HepG2 (cell line): ENCODE results near the gene DOK4. TPM values are rescaled to one million over a fixed set of nuclear protein-coding genes. Genes with fewer than 3 reads are reported as not detected.

ENCODE experiments used
- ATAC-seq: fragments of 200-7000 bp; cut with Tn5 transposase; 3 replicates; pipeline ENCODE4 v1.9.1; 2020; ENCODE audit warnings: mild to moderate bottlenecking, moderate library complexity
- BruUV-seq: library from RNA; stranded (reverse); fragments of 400-500 nt; replicated peaks from 2 replicates; lab custom pipeline; 2021; lab: Mats Ljungman, UMichigan
- CTCF ChIA-PET: fragments of 300-600 bp; formaldehyde crosslinking; extraction: SDS; loops from one replicate; lab custom pipeline; 2021; ENCODE audit warnings: low total read pairs, inconsistent platforms, low intra/inter-chr PET ratio; lab: Yijun Ruan, JAX
- POLR2A ChIA-PET: fragments of 350-600 bp; sonication (Branson Sonifier 250); formaldehyde crosslinking; loops from one replicate; lab custom pipeline; 2020; ENCODE audit warnings: antibody characterized with exemption, inconsistent platforms; lab: Yijun Ruan, JAX
- DNase-seq: peaks from one replicate; pipeline ENCODE4 v3.0.0-alpha.2; 2015; ENCODE audit warnings: low spot score
- FAIRE-seq: peaks from 3 replicates; lab custom pipeline; 2011; peaks lifted over from hg19 to GRCh38; lab: Jason Lieb, UNC
- H2AFZ ChIP-seq: one replicate; pipeline ENCODE4 v1.6.1; 2011; ENCODE audit warnings: low read length, inconsistent platforms
- H3K27ac ChIP-seq: fragments of 300-600 bp; 3 replicates; pipeline ENCODE4 v1.8.0; 2011; ENCODE audit warnings: mixed run types, mild to moderate bottlenecking, mixed read lengths, low read length, inconsistent platforms; ENCODE audit not compliant: insufficient read depth; ENCODE audit errors: extremely low read length
- H3K27me3 ChIP-seq, 2 experiments: fragments of 200-600 bp in 1 of 2; 2 replicates in 1 of 2; 3 replicates in 1 of 2; pipeline versions ENCODE4 v1.6.0 to v1.8.0; 2011; ENCODE audit warnings: low read length in 2 of 2, mild to moderate bottlenecking in 2 of 2, moderate library complexity in 2 of 2, inconsistent platforms in 1 of 2; ENCODE audit not compliant: insufficient read depth in 2 of 2, control insufficient read depth in 1 of 2
- H3K36me3 ChIP-seq, 2 experiments: fragments of 200-600 bp in 1 of 2; replicated peaks in 1 of 2; 2 replicates in 1 of 2; 3 replicates in 1 of 2; pipeline versions ENCODE4 v1.5.1 to v1.8.0; 2011; ENCODE audit warnings: low read length in 2 of 2, inconsistent platforms in 1 of 2; ENCODE audit not compliant: insufficient read depth in 2 of 2, control insufficient read depth in 1 of 2
- H3K4me1 ChIP-seq: 2 replicates; pipeline ENCODE4 v1.5.1; 2012; ENCODE audit warnings: low read length, inconsistent platforms; ENCODE audit not compliant: insufficient read depth
- H3K4me2 ChIP-seq: 2 replicates; pipeline ENCODE4 v1.6.0; 2011; ENCODE audit warnings: low read depth, low read length, inconsistent platforms
- H3K4me3 ChIP-seq, 3 experiments: fragments of 200-600 bp in 1 of 3; sonication (generic), shearing (Covaris generic) in 1 of 3; replicated peaks in 1 of 3; 2 replicates each; pipeline ENCODE4 v1.5.1; 2011 to 2016; ENCODE audit warnings: low read length in 3 of 3, inconsistent platforms in 2 of 3, low read depth in 2 of 3, mild to moderate bottlenecking in 2 of 3, control low read depth in 1 of 3, mixed read lengths in 1 of 3; ENCODE audit not compliant: insufficient read depth in 1 of 3
- H3K79me2 ChIP-seq: one replicate; pipeline ENCODE4 v1.6.1; 2011; ENCODE audit warnings: low read length, inconsistent platforms; ENCODE audit not compliant: insufficient read depth
- H3K9ac ChIP-seq: 2 replicates; pipeline ENCODE4 v1.6.0; 2011; ENCODE audit warnings: mild to moderate bottlenecking, low read depth, low read length, inconsistent platforms; ENCODE audit not compliant: insufficient read depth
- H3K9me3 ChIP-seq: 2 replicates; pipeline ENCODE4 v1.5.1; 2012; ENCODE audit warnings: mild to moderate bottlenecking, low read length
- H4K20me1 ChIP-seq: 2 replicates; pipeline ENCODE4 v1.6.0; 2011; ENCODE audit warnings: inconsistent platforms, mild to moderate bottlenecking, low read length, moderate library complexity; ENCODE audit not compliant: insufficient read depth
- GPN1 ChIP-seq: sonication (generic); formaldehyde crosslinking; IDR thresholded peaks from 2 replicates; pipeline ENCODE4 v1.5.1; 2020; ENCODE audit warnings: missing genetic modification reagents, borderline replicate concordance
- HES4 ChIP-seq: sonication (generic); formaldehyde crosslinking; IDR thresholded peaks from 2 replicates; pipeline ENCODE4 v1.9.0; 2021; ENCODE audit warnings: mild to moderate bottlenecking, missing genetic modification reagents, borderline replicate concordance
- KDM2A ChIP-seq: sonication (generic); formaldehyde crosslinking; IDR thresholded peaks from 2 replicates; pipeline ENCODE4 v1.4.0; 2020; ENCODE audit warnings: low read depth, missing genetic modification reagents, borderline replicate concordance
- KLF11 ChIP-seq: IDR thresholded peaks from 2 replicates; pipeline ENCODE4 v1.6.1; 2016; ENCODE audit warnings: missing compliant biosample characterization
- MED1 ChIP-seq: sonication (generic); formaldehyde crosslinking; IDR thresholded peaks from 2 replicates; pipeline ENCODE4 v1.4.0; 2020; ENCODE audit warnings: missing genetic modification reagents
- SYNCRIP ChIP-seq: fragments of 200-400 bp; formaldehyde crosslinking; IDR thresholded peaks from 2 replicates; pipeline ENCODE4 v1.6.1; 2018; ENCODE audit warnings: mild to moderate bottlenecking, low read depth, low read length; ENCODE audit not compliant: insufficient read depth
- U2AF2 ChIP-seq: fragments of 200-400 bp; formaldehyde crosslinking; IDR thresholded peaks from 2 replicates; pipeline ENCODE4 v1.6.1; 2017; ENCODE audit warnings: low read depth, mild to moderate bottlenecking, low read length
- XBP1 ChIP-seq: sonication (generic); formaldehyde crosslinking; IDR thresholded peaks from 2 replicates; pipeline ENCODE4 v1.5.0; 2020; ENCODE audit warnings: missing genetic modification reagents
- ZNF746 ChIP-seq: sonication (generic); formaldehyde crosslinking; IDR thresholded peaks from 2 replicates; pipeline ENCODE4 v1.8.0; 2022; ENCODE audit warnings: mild to moderate bottlenecking, missing genetic modification reagents
- ZSCAN22 ChIP-seq: sonication (generic); formaldehyde crosslinking; IDR thresholded peaks from 2 replicates; pipeline ENCODE4 v1.4.0; 2020; ENCODE audit warnings: mild to moderate bottlenecking, missing genetic modification reagents
- WGBS: methylation state at CpG from one replicate; pipeline ENCODE4 v1.1.6; 2017; ENCODE audit warnings: low lambda C conversion rate; 5-methylcytosine and 5-hydroxymethylcytosine counted together
- in situ Hi-C: cut with HindIII; loops from 2 replicates; pipeline ENCODE4 v1.10.0; 2017; ENCODE audit warnings: low pct_unique_long_range_greater_than_20kb; ENCODE audit not compliant: extremely low pct_ligation_motif_present
- intact Hi-C: fragments of 100-400 bp; cut with micrococcal nuclease; formaldehyde crosslinking; loops from one replicate; pipeline ENCODE4 v1.10.0; 2022; ENCODE audit not compliant: unreplicated experiment
- polyA plus RNA-seq, 8 experiments: library from polyadenylated mRNA; depleted of rRNA in 3 of 8; stranded (reverse) in 7 of 8; unstranded in 1 of 8; fragments of >200 nt; fragmentation: Illumina TruSeq in 4 of 8; extraction: Trizol in 4 of 8; gene quantifications; 2 replicates each; pipeline versions ENCODE4 v1.2.1 to v1.2.3, GENCODE V29; 2011 to 2016; ENCODE audit warnings: low read depth in 4 of 8, missing spikeins in 1 of 8, mixed read lengths in 1 of 8; ENCODE audit not compliant: insufficient read depth in 1 of 8
- total RNA-seq, 5 experiments: library from RNA; depleted of rRNA; stranded (reverse); fragments of >200 nt; fragmentation: Illumina TruSeq; extraction: Trizol; gene quantifications; 2 replicates each; pipeline ENCODE4 v1.2.3, GENCODE V29; 2016; ENCODE audit warnings: low read depth in 1 of 5
- TF ChIP-seq, protein P1 (sequence below): sonication (generic); formaldehyde crosslinking; IDR thresholded peaks from 2 replicates; pipeline ENCODE4 v1.4.0; 2020; ENCODE audit warnings: low read depth, mild to moderate bottlenecking, missing genetic modification reagents
- TF ChIP-seq, protein P2 (sequence below), 2 experiments: fragments of 450-650 bp in 1 of 2; sonication (generic) in 1 of 2; formaldehyde crosslinking; IDR thresholded peaks; 2 replicates each; pipeline versions ENCODE4 v1.5.0 to v1.8.0; 2020 to 2022; ENCODE audit warnings: mild to moderate bottlenecking in 1 of 2, missing genetic modification reagents in 1 of 2
- TF ChIP-seq, protein P3 (sequence below): sonication (generic); formaldehyde crosslinking; IDR thresholded peaks from 2 replicates; pipeline ENCODE4 v1.4.0; 2020; ENCODE audit warnings: mild to moderate bottlenecking, missing genetic modification reagents
- TF ChIP-seq, protein P4 (sequence below): IDR thresholded peaks from 2 replicates; pipeline ENCODE4 v1.6.1; 2016; ENCODE audit warnings: low read depth, borderline replicate concordance

DOK4 gene
- total and polyA plus RNA-seq, 2 of the 13 experiments (the other 11 are each of a cell fraction or from before 2014, with no cell fraction given) = 52.7 to 70.0 TPM

DNA sequence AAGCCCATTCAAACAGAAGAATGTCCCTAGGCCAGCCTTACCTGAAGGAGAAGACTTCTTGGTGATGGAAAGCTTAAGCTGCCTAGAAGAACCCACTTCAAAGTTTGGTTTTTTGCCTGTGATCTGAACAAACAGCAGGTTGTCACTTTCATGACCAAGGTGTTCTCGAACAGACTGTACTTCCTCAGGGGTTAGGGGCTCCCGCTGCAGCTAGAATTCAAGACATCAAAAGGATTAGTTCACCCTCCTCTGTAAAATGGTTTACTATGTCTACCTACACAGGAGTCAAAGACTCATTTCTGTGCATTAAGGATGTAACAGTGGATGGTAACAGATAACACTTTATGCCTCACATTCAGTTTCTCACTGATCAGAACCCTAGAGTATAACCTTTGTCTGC, 52.3 kb downstream of the DOK4 start (continued):
- TF ChIP-seq GPN1 (CRISPR knock-in tag) (no peak), MED1 (CRISPR knock-in tag) (no peak)

DNA sequence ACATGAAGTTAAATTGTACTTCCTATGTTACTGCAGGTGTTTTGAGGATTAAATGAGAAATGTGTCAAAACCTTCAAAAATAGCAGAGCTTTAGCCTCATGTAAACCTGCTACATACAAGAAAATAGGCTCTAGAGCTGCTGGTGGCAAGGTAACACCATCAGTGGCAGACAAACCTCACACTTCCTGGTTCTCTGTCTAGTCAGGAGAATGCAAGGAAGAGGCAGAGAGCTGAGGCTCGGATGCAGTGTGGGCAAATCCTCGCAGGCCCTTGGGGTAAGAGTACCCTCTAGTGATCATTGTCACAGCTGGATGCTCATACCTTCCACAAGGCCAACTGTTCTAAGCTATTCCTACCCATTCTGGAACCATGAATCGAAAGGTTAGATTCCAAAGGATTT, 53.3 kb downstream of the DOK4 start:
- Histone ChIP-seq H3K79me2 (no peaks in the 10 kb centered on the region), H3K27me3 (no peaks in the 10 kb centered on the region), H3K9me3 (no peaks in the 10 kb centered on the region)
- in situ Hi-C loops = no loop called here
- TF ChIP-seq SYNCRIP (no peak), U2AF2 (no peak), KDM2A (CRISPR knock-in tag) (no peak), HES4 (no peak), ZSCAN22 (CRISPR knock-in tag) (no peak), ZNF746 (CRISPR knock-in tag) (no peak), XBP1 (no peak), KLF11 (no peak)
- TF ChIP-seq, protein P1, sequence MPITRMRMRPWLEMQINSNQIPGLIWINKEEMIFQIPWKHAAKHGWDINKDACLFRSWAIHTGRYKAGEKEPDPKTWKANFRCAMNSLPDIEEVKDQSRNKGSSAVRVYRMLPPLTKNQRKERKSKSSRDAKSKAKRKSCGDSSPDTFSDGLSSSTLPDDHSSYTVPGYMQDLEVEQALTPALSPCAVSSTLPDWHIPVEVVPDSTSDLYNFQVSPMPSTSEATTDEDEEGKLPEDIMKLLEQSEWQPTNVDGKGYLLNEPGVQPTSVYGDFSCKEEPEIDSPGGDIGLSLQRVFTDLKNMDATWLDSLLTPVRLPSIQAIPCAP (CRISPR knock-in tag) = no peak
- TF ChIP-seq, protein P2, sequence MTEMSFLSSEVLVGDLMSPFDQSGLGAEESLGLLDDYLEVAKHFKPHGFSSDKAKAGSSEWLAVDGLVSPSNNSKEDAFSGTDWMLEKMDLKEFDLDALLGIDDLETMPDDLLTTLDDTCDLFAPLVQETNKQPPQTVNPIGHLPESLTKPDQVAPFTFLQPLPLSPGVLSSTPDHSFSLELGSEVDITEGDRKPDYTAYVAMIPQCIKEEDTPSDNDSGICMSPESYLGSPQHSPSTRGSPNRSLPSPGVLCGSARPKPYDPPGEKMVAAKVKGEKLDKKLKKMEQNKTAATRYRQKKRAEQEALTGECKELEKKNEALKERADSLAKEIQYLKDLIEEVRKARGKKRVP (CRISPR knock-in tag; IDR thresholded peaks at IDR 0.05) = no peak
- TF ChIP-seq, protein P3, sequence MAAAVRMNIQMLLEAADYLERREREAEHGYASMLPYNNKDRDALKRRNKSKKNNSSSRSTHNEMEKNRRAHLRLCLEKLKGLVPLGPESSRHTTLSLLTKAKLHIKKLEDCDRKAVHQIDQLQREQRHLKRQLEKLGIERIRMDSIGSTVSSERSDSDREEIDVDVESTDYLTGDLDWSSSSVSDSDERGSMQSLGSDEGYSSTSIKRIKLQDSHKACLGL (CRISPR knock-in tag) = no peak
- TF ChIP-seq, protein P4, sequence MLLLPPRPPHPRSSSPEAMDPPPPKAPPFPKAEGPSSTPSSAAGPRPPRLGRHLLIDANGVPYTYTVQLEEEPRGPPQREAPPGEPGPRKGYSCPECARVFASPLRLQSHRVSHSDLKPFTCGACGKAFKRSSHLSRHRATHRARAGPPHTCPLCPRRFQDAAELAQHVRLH (CRISPR knock-in tag) = no peak
- TF ChIP-seq, all 625 proteins: peak for 0
- no peaks in the 10 kb centered on the region for H4K20me1 ChIP-seq
- H2AFZ ChIP-seq = no peak overlapping the region
- intact Hi-C loops = no loop called here
- no TSS peak for BruUV-seq
- ChIA-PET CTCF (interaction anchor here (1.2 kb wide), 1 partner anchor 14 kb away, joined by 4 read pairs; no protein-coding TSS in a partner anchor), POLR2A (interaction anchor here (1.0 to 3.0 kb wide), 8 partner anchors 14 to 247 kb away, joined by 3 to 44 read pairs (median 5); partner anchors contain the start of genes CIAPIN1, COQ9, CX3CL1 and POLR2C)
- DNase-seq (no peak), ATAC-seq (peak; percentile 38), FAIRE-seq (no peak)
- H3K4me2 ChIP-seq = no peak overlapping the region
- peaks cover 16% of the 10 kb centered on the region for H3K4me1 ChIP-seq
- H3K36me3 ChIP-seq = peaks cover 31 to 77% of the 10 kb centered on the region in 2 experiments
- WGBS = 100% methylated on average over 3 of the region's 3 CpGs
- no peak overlapping the region for H3K4me3 ChIP-seq
- no peak overlapping the region for H3K9ac ChIP-seq
- peak overlapping the region; percentile 9 for H3K27ac ChIP-seq
